Parathyroid adenoma (tissue), 2 donors: Measurements from ENCODE around the gene PRRX2.

ENCODE experiments used
- H2AFZ ChIP-seq: fragments of 300-600 bp; sonication (generic); one replicate; pipeline ENCODE4 v1.7.0; 2017; ENCODE audit warnings: antibody characterized with exemption, mild to moderate bottlenecking
- H3K27ac ChIP-seq: fragments of 300-600 bp; sonication (generic); one replicate; pipeline ENCODE4 v1.7.0; 2017
- H3K27me3 ChIP-seq: fragments of 300-600 bp; sonication (generic); one replicate; pipeline ENCODE4 v1.7.0; 2017; ENCODE audit warnings: low read length; ENCODE audit not compliant: control insufficient read depth, insufficient read depth
- H3K36me3 ChIP-seq: fragments of 300-600 bp; sonication (generic); one replicate; pipeline ENCODE4 v1.7.0; 2017; ENCODE audit warnings: low read length; ENCODE audit not compliant: control insufficient read depth, insufficient read depth
- H3K4me1 ChIP-seq: fragments of 300-600 bp; sonication (generic); one replicate; pipeline ENCODE4 v1.7.0; 2017; ENCODE audit warnings: control low read depth
- H3K4me2 ChIP-seq: fragments of 300-600 bp; sonication (generic); one replicate; pipeline ENCODE4 v1.7.0; 2017; ENCODE audit warnings: low read length
- H3K4me3 ChIP-seq: fragments of 300-600 bp; sonication (generic); one replicate; pipeline ENCODE4 v1.7.0; 2017; ENCODE audit warnings: low read depth, low read length
- H3K79me2 ChIP-seq: fragments of 300-600 bp; sonication (generic); one replicate; pipeline ENCODE4 v1.7.0; 2017; ENCODE audit warnings: control low read depth
- H3K9ac ChIP-seq: fragments of 300-600 bp; sonication (generic); one replicate; pipeline ENCODE4 v1.7.0; 2017; ENCODE audit warnings: mild to moderate bottlenecking
- H3K9me3 ChIP-seq: fragments of 300-600 bp; sonication (generic); one replicate; pipeline ENCODE4 v1.7.0; 2017; ENCODE audit warnings: low read length; ENCODE audit not compliant: control insufficient read depth
- TF ChIP-seq, protein P1 (sequence below): fragments of 300-600 bp; sonication (generic); IDR thresholded peaks from one replicate; pipeline ENCODE4 v1.7.0; 2017; ENCODE audit warnings: antibody characterized with exemption, mild to moderate bottlenecking
- donor health status: primary hyperparathyroidism.

The PRRX2 gene

DNA sequence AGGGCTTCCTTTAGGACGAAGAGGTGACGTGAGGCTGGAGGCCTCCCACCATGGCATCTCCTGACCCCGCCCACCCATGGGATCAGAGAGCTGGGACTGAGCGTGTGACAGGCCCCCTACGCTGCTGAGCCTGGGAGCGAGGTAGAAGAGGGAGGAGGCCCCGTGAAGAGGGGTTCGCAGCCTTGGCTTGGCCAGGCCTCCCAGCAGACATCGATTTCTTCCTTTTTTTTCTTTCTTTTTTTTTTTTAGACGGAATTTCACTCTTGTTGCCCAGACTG is 47.9 kb downstream of the PRRX2 start:
- H3K9ac ChIP-seq: no peak overlapping the region
- TF ChIP-seq, protein P1, sequence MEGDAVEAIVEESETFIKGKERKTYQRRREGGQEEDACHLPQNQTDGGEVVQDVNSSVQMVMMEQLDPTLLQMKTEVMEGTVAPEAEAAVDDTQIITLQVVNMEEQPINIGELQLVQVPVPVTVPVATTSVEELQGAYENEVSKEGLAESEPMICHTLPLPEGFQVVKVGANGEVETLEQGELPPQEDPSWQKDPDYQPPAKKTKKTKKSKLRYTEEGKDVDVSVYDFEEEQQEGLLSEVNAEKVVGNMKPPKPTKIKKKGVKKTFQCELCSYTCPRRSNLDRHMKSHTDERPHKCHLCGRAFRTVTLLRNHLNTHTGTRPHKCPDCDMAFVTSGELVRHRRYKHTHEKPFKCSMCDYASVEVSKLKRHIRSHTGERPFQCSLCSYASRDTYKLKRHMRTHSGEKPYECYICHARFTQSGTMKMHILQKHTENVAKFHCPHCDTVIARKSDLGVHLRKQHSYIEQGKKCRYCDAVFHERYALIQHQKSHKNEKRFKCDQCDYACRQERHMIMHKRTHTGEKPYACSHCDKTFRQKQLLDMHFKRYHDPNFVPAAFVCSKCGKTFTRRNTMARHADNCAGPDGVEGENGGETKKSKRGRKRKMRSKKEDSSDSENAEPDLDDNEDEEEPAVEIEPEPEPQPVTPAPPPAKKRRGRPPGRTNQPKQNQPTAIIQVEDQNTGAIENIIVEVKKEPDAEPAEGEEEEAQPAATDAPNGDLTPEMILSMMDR: no peak
- no peak overlapping the region for H2AFZ ChIP-seq
- H3K27ac ChIP-seq: no peak overlapping the region
- H3K79me2 ChIP-seq: no peaks in the 10 kb centered on the region
- H3K36me3 ChIP-seq: no peaks in the 10 kb centered on the region
- H3K4me2 ChIP-seq: no peak overlapping the region
- no peaks in the 10 kb centered on the region for H3K9me3 ChIP-seq
- no peaks in the 10 kb centered on the region for H3K27me3 ChIP-seq
- no peak overlapping the region for H3K4me3 ChIP-seq
- H3K4me1 ChIP-seq: no peaks in the 10 kb centered on the region

DNA sequence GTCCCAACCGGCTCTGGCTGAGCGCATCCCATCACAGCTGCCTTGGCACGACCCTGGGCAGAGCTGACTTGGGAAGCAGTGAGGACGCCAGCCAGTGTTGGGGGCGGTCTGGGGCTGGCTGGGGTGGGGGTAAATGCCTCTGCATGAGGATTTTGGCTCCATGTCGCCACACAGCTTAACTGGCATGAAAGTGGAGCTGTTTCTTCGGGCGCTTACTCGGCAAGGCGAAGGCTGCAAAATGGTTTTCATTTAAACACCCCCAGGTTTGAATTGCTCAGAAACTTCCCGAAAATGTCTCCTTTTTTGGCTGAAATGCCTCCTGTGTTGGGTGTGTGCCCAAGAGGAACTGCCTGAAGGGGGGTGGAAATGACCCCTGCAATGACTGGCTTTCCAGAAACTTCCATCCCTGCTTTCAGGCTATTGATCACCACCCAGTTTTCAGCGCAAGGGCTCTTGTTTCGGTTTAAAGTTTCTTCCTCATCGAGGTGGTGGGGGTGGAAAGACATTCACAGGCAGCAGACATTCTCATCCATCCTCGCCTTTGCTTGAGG is 49.1 kb downstream of the PRRX2 start:
- Histone ChIP-seq H3K27ac (no peak overlapping the region), H3K4me3 (no peak overlapping the region), H3K27me3 (no peaks in the 10 kb centered on the region), H3K79me2 (no peaks in the 10 kb centered on the region), H2AFZ (no peak overlapping the region), H3K4me1 (no peaks in the 10 kb centered on the region), H3K4me2 (no peak overlapping the region), H3K9me3 (no peaks in the 10 kb centered on the region), H3K9ac (no peak overlapping the region), H3K36me3 (no peaks in the 10 kb centered on the region)
- TF ChIP-seq, protein P1: no peak

DNA sequence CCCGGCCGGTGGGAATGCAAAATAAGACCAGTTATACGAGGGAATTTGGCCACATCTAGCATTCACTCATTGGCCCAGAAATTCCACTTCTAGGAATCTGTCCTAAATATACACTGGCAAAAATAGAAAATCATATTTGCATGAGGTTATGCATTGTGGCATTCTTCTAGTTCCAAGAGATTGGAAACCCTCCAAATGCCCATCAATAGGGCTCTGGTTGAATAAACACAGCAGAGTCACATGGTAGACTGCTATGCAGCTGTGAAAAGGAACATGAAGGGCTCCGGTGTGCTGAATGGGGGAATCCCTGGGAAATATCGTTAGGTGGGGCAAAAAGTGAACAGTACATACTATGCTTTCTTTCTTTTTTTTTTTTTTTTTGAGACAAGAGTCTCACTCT is 50.6 kb downstream of the PRRX2 start:
- Histone ChIP-seq H3K9ac (no peak overlapping the region), H2AFZ (no peak overlapping the region), H3K27me3 (no peaks in the 10 kb centered on the region), H3K9me3 (no peaks in the 10 kb centered on the region), H3K4me1 (no peaks in the 10 kb centered on the region), H3K36me3 (no peaks in the 10 kb centered on the region), H3K4me2 (no peak overlapping the region), H3K4me3 (no peak overlapping the region), H3K27ac (no peak overlapping the region), H3K79me2 (no peaks in the 10 kb centered on the region)
- TF ChIP-seq, protein P1: no peak

DNA sequence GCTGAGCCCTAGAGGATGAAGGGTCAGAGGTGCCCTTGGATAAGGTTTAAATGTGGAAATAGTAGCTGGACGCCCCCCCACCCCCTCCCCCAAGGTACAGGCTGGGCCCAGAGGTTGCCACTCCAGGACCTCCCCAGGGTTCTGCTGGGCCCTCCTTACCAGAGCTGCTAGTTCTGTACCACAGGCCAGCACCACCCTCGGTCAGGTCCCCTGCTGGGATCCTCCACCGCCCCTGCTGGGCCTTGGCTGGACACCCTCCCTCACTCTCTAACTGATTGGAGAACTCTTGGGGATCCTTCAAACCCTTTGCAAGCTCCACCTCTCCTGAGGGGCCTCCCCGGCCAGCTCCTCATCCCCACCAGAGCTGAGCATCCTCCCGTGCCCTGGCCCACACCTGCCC is 52.5 kb downstream of the PRRX2 start:
- Histone ChIP-seq H3K27me3 (no peaks in the 10 kb centered on the region), H3K4me2 (no peak overlapping the region), H2AFZ (no peak overlapping the region), H3K79me2 (no peaks in the 10 kb centered on the region), H3K27ac (no peak overlapping the region), H3K9ac (no peak overlapping the region), H3K4me3 (no peak overlapping the region), H3K4me1 (no peaks in the 10 kb centered on the region), H3K9me3 (no peaks in the 10 kb centered on the region), H3K36me3 (no peaks in the 10 kb centered on the region)
- TF ChIP-seq, protein P1: no peak

DNA sequence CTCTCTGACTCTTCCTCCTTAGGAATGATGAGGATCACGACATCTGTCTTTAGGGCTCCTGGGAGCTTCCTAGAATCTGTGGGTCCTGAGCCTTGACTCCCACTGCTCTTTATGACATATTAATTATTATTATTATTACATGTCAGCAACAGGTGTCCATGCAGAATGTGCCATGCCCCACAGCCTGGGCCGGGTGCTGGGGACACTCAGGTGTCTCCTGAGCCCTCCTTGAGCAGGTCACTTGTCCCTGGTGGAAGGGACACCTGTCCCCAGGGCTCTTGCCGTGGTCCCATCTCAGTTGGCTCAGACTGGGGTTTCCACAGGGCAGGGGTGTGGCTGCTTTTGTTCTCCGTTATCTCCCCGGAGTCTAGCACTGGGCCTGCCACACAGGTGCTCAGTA is 53.2 kb downstream of the PRRX2 start:
- no peak overlapping the region for H3K4me2 ChIP-seq
- no peak overlapping the region for H2AFZ ChIP-seq
- H3K79me2 ChIP-seq: no peaks in the 10 kb centered on the region
- H3K4me1 ChIP-seq: no peaks in the 10 kb centered on the region
- TF ChIP-seq, protein P1: no peak
- H3K9ac ChIP-seq: no peak overlapping the region
- H3K27ac ChIP-seq: no peak overlapping the region
- no peaks in the 10 kb centered on the region for H3K27me3 ChIP-seq
- no peak overlapping the region for H3K4me3 ChIP-seq
- H3K36me3 ChIP-seq: no peaks in the 10 kb centered on the region
- no peaks in the 10 kb centered on the region for H3K9me3 ChIP-seq
